OCI-LY1 (cell line): ENCODE results near the gene PFDN4.

Experiments used
- EZH2 ChIP-seq: fragments of 200-600 bp; sonication (generic), shearing (Covaris generic); IDR thresholded peaks from 2 replicates; pipeline ENCODE4 v1.8.0; 2017; ENCODE audit warnings: borderline replicate concordance, mixed run types, mild to moderate bottlenecking, antibody characterized with exemption, low read length, moderate library complexity, mixed read lengths
- TF ChIP-seq, protein P1 (sequence below): fragments of 200-600 bp; sonication (generic), shearing (Covaris generic); IDR thresholded peaks from 2 replicates; pipeline ENCODE4 v1.5.1; 2017; ENCODE audit warnings: mild to moderate bottlenecking, antibody characterized with exemption, low read length, moderate library complexity, mixed read lengths

DNA sequence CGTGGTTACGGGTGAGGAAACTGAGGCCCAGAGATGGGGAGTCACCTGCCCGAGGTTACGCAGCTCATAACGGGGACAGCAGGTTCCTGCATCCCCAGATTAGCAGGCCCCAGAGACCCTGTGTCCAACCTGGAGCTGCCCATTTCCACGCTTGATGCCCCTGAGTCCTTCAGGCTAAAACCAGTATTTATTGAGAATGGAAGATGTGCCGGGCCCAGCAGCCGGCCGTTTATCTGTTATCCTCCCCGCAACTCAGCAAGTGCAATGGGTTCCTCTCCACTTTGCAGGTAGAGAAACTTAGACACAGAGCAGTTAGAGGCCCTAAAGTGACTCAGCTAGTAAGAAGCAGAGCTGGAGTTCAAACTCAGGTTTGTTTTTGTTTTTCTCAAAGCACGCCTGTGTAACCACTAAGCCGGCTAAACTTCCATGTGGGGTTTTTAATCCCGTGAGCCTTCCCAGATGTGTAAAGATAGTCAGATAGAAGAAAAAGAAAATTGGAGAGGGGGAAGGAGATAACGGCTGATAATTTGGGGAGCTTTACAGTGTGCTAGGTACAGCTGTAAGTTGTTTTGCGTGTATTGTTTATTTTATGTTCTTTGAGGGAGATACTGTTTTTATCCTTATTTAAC, 775 bp downstream of the PFDN4 start:
- TF ChIP-seq, protein P1, sequence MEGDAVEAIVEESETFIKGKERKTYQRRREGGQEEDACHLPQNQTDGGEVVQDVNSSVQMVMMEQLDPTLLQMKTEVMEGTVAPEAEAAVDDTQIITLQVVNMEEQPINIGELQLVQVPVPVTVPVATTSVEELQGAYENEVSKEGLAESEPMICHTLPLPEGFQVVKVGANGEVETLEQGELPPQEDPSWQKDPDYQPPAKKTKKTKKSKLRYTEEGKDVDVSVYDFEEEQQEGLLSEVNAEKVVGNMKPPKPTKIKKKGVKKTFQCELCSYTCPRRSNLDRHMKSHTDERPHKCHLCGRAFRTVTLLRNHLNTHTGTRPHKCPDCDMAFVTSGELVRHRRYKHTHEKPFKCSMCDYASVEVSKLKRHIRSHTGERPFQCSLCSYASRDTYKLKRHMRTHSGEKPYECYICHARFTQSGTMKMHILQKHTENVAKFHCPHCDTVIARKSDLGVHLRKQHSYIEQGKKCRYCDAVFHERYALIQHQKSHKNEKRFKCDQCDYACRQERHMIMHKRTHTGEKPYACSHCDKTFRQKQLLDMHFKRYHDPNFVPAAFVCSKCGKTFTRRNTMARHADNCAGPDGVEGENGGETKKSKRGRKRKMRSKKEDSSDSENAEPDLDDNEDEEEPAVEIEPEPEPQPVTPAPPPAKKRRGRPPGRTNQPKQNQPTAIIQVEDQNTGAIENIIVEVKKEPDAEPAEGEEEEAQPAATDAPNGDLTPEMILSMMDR, result no peak
- no peak for TF ChIP-seq EZH2
